IPS DF 4.7 (cell line): ENCODE measurements around the gene ITPK1.

Experiments used
- DNase-seq: peaks from one replicate; pipeline ENCODE4 v3.0.0-alpha.2; 2013; ENCODE audit warnings: low spot score; ENCODE audit errors: extremely low read depth

The ITPK1 gene

DNA sequence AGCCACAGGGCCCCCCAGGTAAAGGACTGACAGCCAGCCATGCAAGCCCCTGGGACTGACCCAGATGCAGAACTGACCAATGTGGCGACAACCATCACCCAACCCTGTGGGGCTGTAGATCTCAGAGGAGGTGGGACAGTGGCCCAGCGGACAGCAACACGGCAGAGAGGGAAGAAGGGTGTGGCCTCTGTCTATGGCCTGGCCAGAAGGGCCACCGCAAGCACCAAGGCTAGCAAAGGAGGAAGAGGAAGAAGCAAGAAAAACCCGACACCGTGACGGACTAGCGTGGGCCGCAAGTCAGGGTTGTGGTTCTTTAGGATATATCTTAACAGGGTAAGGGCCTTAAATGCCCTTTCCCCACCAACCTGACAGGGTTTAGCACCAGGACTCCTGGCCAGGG lies 71.2 kb downstream of the ITPK1 start:
- no peak for DNase-seq

DNA sequence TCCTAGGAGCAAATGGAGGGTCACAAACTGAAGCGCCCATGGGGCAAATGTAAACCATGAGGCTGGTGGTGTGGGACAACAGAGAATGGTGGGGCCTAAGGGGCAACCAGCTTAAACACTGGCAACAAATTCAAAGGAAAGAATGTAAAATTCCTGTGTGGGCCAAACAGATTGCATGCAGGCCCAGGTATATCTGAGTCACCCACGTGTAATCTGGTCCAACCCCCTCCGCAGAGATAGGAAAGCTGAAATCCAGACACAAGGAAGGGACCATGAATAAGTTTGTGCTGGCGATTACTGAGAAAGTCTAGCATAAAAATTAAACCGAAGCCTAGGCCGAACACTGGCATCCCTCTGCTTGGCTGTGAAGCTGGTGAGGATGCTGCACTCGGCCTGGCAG lies 71.6 kb downstream of the ITPK1 start:
- DNase-seq, result no peak

DNA sequence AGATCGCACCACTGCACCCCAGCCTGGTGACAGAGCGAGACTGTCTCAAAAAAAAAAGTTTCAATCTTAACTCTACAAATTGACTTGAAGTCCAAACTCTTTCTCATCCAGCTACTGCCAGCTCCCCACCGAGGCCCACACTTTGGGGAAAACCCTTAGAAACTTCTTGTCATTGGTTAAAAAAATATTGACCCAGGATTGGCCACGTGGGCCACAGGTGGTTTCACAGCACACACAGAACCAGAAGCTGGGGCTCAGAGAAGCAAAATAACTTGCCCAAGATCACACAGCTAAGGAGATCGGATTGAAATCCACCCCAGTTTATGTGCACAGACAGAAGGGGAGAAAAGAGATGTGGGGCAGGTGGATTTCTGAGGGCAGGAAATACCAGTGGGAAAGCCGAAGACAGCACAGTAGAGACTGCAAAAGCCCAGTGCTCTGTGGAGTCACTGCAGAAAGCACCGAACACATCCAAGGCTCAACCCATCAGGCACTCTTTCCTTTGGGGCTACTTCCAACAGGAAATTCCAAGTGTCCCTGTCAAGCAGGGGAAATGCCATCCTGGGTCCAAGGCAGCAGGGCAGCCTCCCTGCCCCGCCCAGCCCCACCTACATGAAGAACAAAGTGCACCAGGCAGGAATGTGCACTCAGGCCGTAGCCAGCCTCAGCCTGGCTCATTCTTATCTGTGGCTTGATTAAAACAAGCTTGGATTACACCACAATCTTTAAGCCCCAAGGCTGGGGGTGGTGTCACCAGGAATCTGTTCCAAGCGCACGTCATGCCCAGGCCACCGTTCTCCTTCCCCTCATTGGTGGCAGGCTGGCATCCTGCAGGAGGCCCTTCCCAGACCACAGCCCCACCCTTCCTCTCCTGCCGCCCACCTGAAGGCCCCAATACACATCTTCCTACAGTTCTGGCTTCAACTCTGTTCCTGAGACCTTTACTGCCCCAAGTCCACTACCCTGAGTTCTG lies 72.5 kb downstream of the ITPK1 start:
- DNase-seq, result no peak

DNA sequence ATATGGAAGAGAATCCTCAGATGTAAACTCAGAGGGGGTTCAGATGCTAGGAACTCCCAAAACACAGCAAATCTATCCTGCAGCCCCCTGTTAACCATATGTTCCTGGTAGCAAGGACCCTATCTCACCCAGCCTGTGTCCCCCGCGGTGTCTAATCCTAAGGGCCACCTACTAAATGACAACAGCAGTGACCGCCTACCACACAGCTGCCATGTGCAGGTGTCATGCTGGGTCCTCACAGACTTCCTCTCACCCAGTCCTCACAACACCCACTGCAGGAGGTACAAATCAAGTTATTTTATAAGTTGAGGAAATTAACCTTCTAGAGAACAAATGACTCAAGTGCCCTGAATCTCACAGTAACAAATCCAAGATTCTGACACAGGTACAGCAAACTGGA lies 73.9 kb downstream of the ITPK1 start:
- DNase-seq, result no peak

DNA sequence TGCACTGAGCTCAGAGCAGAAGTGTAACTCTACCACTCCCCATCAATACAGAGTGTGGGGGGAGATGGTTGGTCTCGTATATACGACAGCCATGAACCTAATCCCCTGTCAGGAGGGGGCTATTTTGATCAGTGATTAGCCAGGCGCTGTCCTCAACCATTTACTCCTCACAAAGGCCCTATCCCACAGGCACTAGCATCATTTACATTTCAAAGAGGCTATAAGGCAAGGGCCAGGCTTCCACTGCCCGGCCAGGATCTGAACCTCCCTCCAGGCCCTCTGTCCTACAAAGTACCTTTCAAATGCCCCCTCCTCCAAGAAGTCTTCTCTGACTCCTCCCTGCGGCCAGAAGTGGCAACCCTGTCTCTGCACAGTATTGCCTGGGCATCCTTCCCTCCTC lies 74.7 kb downstream of the ITPK1 start:
- DNase-seq, result no peak

DNA sequence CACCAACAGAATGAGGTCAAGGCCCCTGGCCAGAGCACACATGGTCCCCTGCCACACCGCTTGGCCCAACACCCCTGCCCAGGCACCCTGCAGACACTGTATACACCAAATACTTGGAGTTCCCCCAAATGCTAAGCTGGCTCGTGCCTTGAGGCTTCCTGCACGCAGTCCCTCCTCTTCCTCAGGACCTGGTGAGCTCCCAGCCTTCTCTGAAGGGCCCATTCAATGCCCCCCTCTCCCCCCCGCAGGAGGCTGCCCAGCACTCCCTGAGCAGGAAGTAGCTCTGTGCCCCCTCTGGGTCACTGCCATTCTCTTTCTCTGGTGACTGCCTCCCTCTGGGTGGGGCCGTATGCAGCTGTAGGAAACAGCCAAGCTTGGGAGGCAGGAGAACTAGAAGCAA lies 75.3 kb downstream of the ITPK1 start:
- DNase-seq, result no peak

DNA sequence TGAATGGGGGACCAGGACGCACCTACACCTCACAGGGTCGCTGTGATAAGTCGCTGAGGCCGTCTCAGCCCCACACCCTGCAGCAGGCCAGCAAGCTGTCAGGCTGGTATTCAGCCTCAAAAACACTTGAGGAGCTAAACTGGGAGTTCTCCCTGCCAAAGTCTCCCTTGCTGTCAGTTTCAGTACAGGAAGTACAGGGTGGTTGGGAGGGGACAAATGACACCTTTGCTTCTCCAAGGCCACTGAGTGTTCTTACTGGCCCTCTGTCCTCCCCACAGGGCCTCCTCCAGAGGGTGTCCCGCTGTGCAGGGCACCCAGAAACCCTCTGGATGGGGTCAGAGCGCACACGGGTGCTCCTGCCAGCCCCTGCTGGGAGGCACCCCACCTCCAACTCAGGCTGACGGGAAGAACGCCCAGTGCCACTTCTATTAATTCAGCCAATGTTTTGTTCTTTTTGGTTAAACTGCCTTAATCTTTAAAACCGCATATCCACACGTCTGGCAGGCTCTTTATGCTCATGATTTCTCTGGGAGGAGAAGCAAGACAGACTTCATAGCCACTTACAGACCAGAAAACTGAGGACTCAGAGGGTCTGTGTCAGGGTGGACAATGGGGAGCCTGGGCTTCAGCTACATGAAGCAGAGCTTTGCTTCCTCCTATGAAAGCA lies 75.9 kb downstream of the ITPK1 start:
- DNase-seq, result no peak

DNA sequence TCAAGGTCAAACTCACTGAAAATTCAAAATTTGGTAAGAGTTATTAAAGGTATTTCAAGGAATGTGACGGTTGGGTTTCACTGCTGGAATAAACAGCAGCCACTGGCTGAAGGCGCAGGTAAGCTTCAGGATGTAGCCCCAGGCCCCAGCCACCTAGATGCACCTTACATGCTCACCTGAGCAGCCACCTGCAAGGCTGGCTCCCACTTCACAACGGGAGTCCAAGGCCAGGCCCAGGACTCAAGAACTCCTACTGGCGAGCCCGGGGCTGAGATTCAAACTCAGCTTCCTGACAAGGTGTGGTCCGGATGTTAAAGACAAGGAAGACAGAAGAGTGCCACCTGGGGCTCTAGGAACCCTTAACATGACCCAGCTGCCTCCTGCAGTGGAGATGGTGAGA lies 78.4 kb downstream of the ITPK1 start:
- no peak for DNase-seq

DNA sequence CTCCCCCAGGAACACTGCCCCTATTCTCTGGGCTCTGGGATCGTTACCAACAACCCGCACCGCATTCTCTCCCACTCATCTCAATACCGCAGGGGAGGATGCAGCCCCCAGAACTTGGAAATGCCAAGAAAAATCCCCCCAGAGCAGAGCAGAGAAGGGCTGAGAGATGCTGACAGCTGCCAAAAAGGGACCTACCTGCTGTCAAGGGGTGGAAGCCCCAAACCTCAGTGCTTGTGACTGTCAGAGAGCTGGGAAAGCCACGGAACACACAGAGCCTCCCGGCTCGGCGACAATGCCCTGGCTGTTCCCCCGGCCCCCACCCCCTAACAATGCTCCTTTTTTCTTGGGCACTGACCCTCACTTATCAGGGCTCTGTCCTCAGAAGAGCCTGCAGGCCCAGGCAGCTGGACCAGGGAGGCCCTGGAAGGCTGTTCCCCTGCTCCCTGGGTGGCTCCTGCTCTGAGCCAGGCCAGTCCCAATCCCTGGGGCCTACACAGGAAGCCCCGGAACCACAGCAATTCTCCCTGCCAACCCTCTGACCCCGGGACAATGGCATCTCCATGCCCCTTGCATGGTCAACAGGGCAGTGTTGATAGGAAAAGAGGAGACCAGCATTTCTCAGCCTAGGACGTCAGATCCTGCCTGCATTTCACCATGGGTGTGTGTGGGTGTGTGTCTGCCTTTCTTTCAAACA lies 78.9 kb downstream of the ITPK1 start:
- DNase-seq, result no peak

DNA sequence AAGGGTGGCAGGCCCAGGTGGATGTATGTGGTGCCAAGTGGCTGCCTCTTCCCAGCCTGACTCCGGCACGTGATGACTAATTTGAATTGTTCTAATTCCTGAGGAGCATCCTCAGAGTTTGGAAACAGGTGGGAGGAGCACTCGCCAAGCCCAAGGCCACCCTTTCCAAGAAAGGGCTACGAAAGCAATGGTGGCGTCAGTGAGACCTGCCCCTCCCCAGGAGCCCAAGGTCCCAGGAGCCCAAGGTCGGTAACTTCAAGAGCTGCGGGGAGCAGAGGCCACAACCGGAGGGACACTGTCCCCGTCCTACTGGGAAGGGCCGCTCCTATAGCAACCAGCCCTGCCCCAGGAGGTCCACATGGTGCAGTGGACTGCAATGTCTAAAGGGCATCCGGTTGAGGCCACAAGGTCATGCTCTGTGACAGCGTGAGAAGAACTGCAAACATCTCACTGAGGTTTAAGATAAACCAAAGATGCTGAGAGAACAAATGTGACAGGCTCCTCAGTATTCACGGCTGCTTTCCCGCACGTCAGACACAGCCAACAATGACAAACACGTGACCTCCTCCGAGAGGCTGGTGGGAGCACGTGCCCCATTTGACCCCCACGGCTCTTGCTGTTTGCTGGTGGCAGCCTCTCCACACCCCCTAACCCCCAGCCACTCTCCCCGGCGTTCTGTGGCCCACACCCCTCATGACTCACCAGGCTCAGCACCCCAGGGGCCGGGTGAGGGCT lies 79.6 kb downstream of the ITPK1 start:
- DNase-seq, result no peak

DNA sequence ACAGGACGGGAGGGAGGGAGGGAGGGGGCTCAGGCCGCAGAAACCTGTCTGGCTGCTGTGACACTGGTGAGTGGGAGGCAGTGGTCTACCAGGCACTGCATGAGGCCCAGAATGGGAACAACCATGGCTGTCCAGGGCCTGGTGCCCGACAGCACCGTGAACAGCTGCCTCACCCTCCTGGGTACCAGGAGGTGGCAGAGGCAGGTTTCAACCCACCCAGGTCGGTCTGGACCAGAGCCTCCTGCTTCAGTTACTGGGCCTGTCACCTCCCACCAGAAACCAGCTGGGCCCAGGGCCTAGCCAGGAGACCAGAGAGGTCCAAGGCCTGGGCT lies 80.2 kb downstream of the ITPK1 start:
- no peak for DNase-seq

DNA sequence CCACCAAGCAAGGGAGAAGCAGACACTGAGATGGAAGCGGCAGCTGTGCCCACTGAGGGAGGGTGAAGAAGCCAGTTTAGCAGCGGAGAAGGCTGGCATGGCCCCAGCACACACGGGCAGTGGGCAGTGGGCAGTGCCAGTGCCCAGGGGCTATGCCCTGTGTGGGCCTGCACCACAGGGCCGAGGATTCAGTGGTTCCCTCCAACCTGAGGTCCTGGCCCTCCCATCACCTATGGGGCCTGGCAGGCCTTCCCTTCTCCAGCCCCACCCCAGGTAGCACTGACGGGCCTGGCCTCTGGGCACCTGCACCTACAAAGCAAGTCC lies 81.1 kb downstream of the ITPK1 start:
- no peak for DNase-seq

DNA sequence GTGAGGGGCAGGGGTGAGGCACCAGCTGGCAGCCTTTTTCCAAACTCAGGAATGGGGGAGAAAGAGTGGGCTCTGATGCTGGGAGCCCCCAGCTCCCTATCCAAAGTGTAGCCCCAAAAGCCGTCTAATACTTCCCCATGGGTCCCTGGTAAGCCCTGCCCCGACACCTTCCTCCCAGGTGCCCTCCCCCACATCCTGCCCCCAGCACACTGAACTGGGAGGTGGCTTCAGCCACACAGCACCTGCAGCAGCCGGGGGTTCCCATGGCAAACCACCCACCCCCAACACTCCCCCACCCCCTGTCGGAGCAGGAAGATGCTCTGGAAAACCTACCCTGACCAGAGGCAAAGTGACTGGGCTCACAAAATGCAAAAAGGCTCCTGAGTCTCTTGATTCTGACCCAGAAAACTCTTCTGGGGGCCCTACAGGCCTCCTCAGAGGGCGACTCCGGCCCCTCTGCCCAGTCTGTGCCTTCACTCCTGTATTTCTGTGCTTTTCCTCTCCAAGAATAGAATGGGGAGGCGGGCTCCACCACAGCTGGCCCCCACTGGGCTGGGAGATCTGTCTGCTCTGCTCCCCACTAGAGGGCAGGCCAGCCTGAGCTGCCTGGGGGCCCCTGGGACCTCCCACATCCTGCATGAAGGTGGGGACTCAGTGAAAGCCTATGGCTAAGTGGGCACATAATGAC lies 81.6 kb downstream of the ITPK1 start:
- no peak for DNase-seq

DNA sequence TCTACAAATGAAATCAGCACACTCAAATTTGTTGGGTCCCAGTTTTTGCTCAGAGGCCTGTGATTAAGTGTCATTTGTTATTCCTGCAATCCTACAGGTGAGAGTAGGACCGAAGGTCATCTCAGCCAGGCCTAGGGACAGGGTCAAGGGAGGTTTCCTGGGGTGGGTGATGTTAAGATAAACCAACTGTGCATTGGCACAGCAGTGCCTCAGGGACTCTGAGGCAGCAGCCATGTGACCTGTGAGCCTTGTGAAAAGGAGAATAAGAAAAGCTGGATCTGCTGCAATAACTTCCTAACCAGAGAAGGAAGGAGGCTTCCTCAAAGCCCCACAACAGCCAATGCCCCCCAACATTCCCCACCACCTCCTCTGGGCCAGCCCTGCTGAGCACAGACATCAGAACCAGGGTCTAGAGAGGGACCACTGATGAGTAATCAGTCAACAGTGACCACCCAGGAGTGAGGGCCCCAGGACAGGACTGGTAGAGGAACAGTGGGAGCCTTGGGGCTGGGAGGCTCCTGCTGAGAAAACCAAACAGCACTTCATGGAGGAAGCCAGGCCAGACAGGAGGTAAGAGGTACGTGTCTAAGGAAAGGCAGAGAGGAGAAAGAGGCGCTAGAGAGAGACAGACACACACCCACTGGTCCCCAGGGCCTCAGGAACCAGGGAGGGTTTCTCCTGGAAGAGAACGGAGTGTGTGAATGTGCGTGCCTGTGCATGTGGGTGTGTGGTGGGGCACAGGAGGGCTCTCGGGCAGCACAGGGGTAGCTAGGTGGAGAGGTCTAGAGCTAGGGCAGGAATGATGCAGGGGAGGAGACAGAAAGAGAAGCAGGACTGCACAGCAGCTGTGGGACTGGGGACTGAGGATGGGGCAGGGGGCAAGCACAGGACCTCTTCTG lies 82.4 kb downstream of the ITPK1 start:
- DNase-seq, result no peak

DNA sequence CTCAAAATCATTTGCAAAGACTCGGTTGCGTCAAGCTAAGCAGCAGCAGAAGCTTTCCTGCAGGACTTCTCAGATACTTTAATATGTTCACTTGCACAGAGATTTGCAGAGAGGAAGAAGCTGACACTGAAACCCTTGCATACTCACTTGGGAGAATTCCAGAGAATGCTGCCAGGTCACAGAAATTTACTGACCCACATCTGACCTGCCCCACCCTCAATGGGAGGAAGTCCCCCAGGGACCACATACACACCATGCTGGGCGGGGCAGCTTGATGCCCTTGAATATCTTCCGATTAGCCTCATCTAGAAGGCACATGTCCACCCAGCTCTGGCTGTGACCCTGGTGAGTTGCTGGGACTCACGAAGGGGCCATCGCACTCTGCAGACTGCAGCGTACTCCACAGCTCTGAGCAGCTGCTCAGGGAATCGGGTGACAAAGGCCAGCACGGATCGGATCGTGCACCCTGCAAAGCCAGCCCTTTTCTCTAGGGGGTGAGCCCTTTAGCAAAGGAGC lies 83.2 kb downstream of the ITPK1 start:
- no peak for DNase-seq

DNA sequence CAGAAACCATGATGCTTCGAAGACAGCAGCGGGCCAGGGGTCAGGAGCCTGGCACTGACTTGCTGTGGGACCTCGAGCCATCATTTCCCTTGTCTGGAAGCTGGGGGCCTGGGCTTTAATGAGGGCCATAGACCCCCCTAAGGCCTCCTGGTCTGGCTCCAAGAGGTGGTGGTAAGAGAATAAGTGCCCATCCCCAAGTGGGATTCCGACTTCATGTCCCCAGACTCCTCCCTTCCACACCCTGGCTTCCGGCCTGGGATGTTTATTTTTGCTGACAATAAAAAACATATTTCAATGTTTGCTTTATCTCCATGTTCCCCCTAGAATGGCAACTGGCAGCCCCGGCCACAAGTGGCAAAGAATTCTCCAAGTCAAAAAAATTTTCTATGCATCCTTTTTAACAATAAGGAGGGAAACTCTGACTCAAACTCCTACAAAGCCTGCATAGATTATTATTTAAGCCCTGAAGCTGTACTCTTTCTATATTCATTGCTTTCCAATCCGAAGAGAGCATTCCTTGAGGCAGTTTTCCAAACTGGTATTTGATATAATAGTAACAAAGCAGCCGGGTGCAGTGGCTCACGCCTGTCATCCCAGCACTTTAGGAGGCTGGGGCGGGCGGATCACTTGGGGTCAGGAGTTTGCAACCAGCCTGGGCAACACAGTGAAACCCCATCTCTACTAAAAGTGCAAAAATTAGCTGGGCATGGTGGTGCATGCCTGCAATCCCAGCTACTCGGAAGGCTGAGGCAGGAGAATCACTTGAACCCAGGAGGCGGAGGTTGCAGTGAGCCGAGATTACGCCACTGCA lies 84.0 kb downstream of the ITPK1 start:
- no peak for DNase-seq

DNA sequence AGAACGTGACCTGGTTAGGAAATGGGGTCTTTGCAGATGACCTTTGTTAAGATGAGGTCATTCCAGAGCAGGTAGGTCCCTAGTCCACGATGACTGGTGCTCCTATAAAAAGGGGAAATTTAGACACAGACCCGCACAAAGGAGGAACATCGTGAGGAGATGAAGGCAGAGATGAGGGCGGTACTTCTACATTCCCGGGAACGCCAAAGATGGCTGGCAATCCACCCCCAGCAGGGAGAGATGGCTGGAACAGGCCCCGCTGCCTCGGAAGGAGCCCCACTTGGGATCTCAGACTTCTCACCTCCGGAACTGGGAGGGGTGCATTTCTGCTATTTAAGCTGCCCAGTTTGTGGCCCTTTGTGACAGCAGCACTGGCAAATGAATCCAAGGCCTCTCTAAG lies 85.0 kb downstream of the ITPK1 start:
- DNase-seq, result no peak

DNA sequence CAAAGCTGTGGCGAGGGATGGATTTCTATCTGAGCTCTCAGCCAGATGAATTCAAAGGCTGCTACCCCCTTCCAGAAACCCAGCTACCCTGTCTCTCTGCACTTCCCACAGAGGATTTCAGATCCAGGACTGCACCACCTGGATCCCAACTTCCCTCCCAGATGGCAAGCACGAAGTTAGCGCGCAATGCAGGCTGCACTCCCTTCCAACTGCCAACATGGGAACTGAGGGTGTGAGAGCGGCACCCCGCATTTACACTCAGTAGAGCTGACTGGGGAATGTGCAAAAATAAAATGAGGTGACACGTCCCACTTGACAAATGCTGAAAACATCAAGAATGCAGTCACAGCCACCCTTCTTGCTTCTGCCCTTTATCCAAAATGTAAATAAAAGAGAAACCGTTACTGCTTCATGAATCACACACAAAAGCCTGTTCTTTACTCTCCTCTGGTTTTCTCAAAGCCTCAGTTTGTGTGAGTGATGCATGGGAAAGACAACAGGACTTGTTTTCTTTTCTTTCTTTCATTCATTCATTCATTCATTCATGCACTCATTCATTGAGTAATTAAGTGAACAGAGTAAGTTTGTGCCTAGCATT lies 85.7 kb downstream of the ITPK1 start:
- DNase-seq, result no peak

DNA sequence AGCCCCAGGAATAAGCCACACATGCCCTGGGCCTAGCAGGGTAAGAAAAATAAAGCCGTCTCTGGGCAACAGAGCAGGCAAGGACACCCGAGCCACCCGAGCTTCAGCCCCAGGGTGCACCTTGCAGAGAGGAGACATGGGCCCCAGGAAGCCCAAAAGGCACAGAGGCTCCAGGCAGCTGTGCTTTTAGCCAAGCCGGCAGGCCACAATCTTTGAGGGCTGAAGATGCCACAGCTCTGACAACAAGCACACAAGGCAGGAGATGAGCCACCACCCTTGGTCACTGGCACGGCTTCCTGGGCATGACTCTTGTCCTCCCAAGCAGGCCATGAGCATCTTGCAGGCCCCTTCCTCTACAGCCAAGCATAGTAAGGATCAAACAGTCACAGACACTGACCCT lies 86.3 kb downstream of the ITPK1 start:
- no peak for DNase-seq
